DOHH2 (cell line): ENCODE measurements around the gene STRIP1.

ENCODE experiments used
- H3F3A ChIP-seq: fragments of 200-600 bp; sonication (generic), shearing (Covaris generic); 2 replicates; pipeline ENCODE4 v1.6.0; 2016; ENCODE audit warnings: antibody characterized with exemption, mild to moderate bottlenecking; ENCODE audit not compliant: control insufficient read depth, insufficient read depth
- H3K27ac ChIP-seq: fragments of 200-600 bp; sonication (generic); 2 replicates; pipeline ENCODE4 v1.5.1; 2014; ENCODE audit warnings: low read depth, mild to moderate bottlenecking, low read length, moderate library complexity
- H3K27me3 ChIP-seq: fragments of 200-600 bp; sonication (generic); 2 replicates; pipeline ENCODE4 v1.6.1; 2014; ENCODE audit warnings: mild to moderate bottlenecking, low read length, mixed read lengths; ENCODE audit not compliant: control insufficient read depth
- H3K36me3 ChIP-seq: fragments of 200-600 bp; sonication (generic); 2 replicates; pipeline ENCODE4 v1.6.1; 2014; ENCODE audit warnings: mild to moderate bottlenecking, low read length, moderate library complexity, mixed read lengths; ENCODE audit not compliant: control insufficient read depth
- H3K4me1 ChIP-seq: fragments of 200-600 bp; sonication (generic); 2 replicates; pipeline ENCODE4 v1.6.1; 2014; ENCODE audit warnings: mild to moderate bottlenecking, low read length, mixed read lengths; ENCODE audit not compliant: control insufficient read depth
- H3K4me2 ChIP-seq: fragments of 200-600 bp; sonication (generic); 2 replicates; pipeline ENCODE4 v1.6.0; 2014; ENCODE audit warnings: mild to moderate bottlenecking, low read length, moderate library complexity
- H3K4me3 ChIP-seq: fragments of 200-600 bp; sonication (generic); 2 replicates; pipeline ENCODE4 v1.5.1; 2014; ENCODE audit warnings: mild to moderate bottlenecking, low read length, mixed read lengths
- H3K79me2 ChIP-seq: fragments of 200-600 bp; sonication (generic); 2 replicates; pipeline ENCODE4 v1.6.1; 2014; ENCODE audit warnings: mild to moderate bottlenecking, low read length, mixed read lengths; ENCODE audit not compliant: control insufficient read depth
- H3K9me2 ChIP-seq: fragments of 200-600 bp; sonication (generic); replicated peaks from 2 replicates; pipeline ENCODE4 v1.6.1; 2014; ENCODE audit warnings: mild to moderate bottlenecking, low read length, mixed read lengths; ENCODE audit not compliant: control insufficient read depth
- H3K9me3 ChIP-seq: fragments of 200-600 bp; sonication (generic); 2 replicates; pipeline ENCODE4 v1.6.1; 2014; ENCODE audit warnings: antibody characterized with exemption, low read length, mixed read lengths; ENCODE audit not compliant: control insufficient read depth, insufficient read depth
- H4K20me1 ChIP-seq: fragments of 200-600 bp; sonication (generic); 2 replicates; pipeline ENCODE4 v1.6.0; 2014; ENCODE audit warnings: low read depth, mild to moderate bottlenecking, antibody characterized with exemption, low read length, moderate library complexity; ENCODE audit not compliant: control insufficient read depth, insufficient read depth
- CTCF ChIP-seq: fragments of 200-600 bp; sonication (generic); IDR thresholded peaks from one replicate; pipeline ENCODE4 v1.5.1; 2014; ENCODE audit warnings: antibody characterized with exemption, mild to moderate bottlenecking, low read depth, low read length; ENCODE audit not compliant: poor library complexity, severe bottlenecking
- EZH2phosphoT487 ChIP-seq: fragments of 200-600 bp; sonication (generic); IDR thresholded peaks from 2 replicates; pipeline ENCODE4 v1.6.1; 2017; ENCODE audit warnings: borderline replicate concordance, mild to moderate bottlenecking, antibody characterized with exemption, low read length, moderate library complexity, mixed read lengths

Gene STRIP1

GRCh38 chr1:110091791-110092190, 57.4 kb downstream of the STRIP1 start:
- H4K20me1 ChIP-seq = 0 out of 2 replicates have a peak, but pooled peaks cover 7% of the 10 kb centered on the region
- H3F3A ChIP-seq = no peaks in the 10 kb centered on the region
- no peak overlapping the region for H3K4me2 ChIP-seq
- no peaks in the 10 kb centered on the region for H3K36me3 ChIP-seq
- H3K27me3 ChIP-seq = peaks cover 28% of the 10 kb centered on the region
- no peaks in the 10 kb centered on the region for H3K9me2 ChIP-seq
- no peaks in the 10 kb centered on the region for H3K4me1 ChIP-seq
- no peak overlapping the region for H3K4me3 ChIP-seq
- no peak for TF ChIP-seq CTCF
- TF ChIP-seq EZH2phosphoT487 = no peak
- H3K79me2 ChIP-seq = no peaks in the 10 kb centered on the region
- no peaks in the 10 kb centered on the region for H3K9me3 ChIP-seq
- H3K27ac ChIP-seq = no peak overlapping the region

- H3K27me3 ChIP-seq = peaks cover 20% of the 10 kb centered on the region
- H3K36me3 ChIP-seq = no peaks in the 10 kb centered on the region
- no peak overlapping the region for H3K27ac ChIP-seq
- H3K4me3 ChIP-seq = no peak overlapping the region
- H3K79me2 ChIP-seq = no peaks in the 10 kb centered on the region
- no peaks in the 10 kb centered on the region for H3K4me1 ChIP-seq
- no peak for TF ChIP-seq CTCF
- no peak for TF ChIP-seq EZH2phosphoT487
- H3K9me2 ChIP-seq = no peaks in the 10 kb centered on the region
- 0 out of 2 replicates have a peak, but pooled peaks cover 5% of the 10 kb centered on the region for H4K20me1 ChIP-seq
- H3K9me3 ChIP-seq = no peaks in the 10 kb centered on the region
- no peaks in the 10 kb centered on the region for H3F3A ChIP-seq
- no peak overlapping the region for H3K4me2 ChIP-seq
Measured at GRCh38 chr1:110092991-110093390, 58.6 kb downstream of the STRIP1 start.

GRCh38 chr1:110094931-110095654, 60.7 kb downstream of the STRIP1 start:
- Histone ChIP-seq H3F3A (no peaks in the 10 kb centered on the region), H3K27me3 (peaks cover 22% of the 10 kb centered on the region), H3K4me2 (no peak overlapping the region), H3K9me2 (no peaks in the 10 kb centered on the region), H3K4me3 (no peak overlapping the region), H4K20me1 (no peaks in the 10 kb centered on the region), H3K36me3 (no peaks in the 10 kb centered on the region), H3K9me3 (no peaks in the 10 kb centered on the region), H3K4me1 (no peaks in the 10 kb centered on the region), H3K27ac (no peak overlapping the region), H3K79me2 (no peaks in the 10 kb centered on the region)
- TF ChIP-seq CTCF (no peak), EZH2phosphoT487 (no peak)
